ENCODE measurements around the gene PTPRD.
A peak's percentile ranks its signal among the peaks of the same experiment; 100 is the strongest.

Gene PTPRD

DNA sequence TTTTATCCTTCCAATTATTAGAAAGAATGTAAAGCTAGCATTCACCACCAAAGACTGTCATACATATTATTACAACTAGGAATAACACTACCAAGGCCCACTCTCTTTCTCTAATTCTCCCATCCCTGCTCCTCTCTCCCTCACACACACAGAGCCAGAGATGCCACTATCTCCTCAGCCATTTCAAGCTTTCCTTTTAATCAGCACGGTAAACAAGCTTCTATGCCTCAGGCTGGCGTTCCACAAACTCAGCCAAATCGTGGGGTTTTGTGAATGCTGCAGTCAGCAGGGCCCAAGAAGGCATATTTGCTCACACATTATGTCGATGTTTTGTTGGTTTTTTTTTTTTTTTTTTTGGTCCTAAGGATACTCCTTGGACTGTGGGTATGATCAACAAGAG, 1833.3 kb downstream of the PTPRD start (continued):
- 0 out of 2 replicates have a peak, but pooled peaks have one; percentile 23 for TF ChIP-seq ZBTB20 (tag by site-specific recombination; IDR thresholded peaks at IDR 0.05)
- no peak for TF ChIP-seq HOXD13 (CRISPR knock-in tag; IDR thresholded peaks at IDR 0.05; ENCODE audit: borderline replicate concordance)
- TF ChIP-seq, protein P1, sequence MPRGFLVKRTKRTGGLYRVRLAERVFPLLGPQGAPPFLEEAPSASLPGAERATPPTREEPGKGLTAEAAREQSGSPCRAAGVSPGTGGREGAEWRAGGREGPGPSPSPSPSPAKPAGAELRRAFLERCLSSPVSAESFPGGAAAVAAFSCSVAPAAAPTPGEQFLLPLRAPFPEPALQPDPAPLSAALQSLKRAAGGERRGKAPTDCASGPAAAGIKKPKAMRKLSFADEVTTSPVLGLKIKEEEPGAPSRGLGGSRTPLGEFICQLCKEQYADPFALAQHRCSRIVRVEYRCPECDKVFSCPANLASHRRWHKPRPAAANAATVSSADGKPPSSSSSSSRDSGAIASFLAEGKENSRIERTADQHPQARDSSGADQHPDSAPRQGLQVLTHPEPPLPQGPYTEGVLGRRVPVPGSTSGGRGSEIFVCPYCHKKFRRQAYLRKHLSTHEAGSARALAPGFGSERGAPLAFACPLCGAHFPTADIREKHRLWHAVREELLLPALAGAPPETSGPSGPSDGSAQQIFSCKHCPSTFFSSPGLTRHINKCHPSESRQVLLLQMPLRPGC (tag by site-specific recombination; IDR thresholded peaks at IDR 0.05), result no peak
- TF ChIP-seq ZBTB49 (tag by site-specific recombination; IDR thresholded peaks at IDR 0.05; ENCODE audit: low read depth), result no peak
- TF ChIP-seq ZNF132 (tag by site-specific recombination; IDR thresholded peaks at IDR 0.05; ENCODE audit: borderline replicate concordance), result no peak

GRCh38 chr9:8778356-8778755, 1834.4 kb downstream of the PTPRD start:
- CTCF ChIA-PET, result interaction anchor here (0.5 kb wide), 1 partner anchor 1166 kb away, joined by 4 read pairs; no protein-coding TSS in a partner anchor
- Histone ChIP-seq H3K4me3 (ENCODE audit: low read depth, low read length) (no peak overlapping the region), H3K9me3 (ENCODE audit: control insufficient read depth, insufficient read depth, low read depth, low read length) (no peaks in the 10 kb centered on the region), H3K4me1 (ENCODE audit: control insufficient read depth, insufficient read depth, low read length) (peaks cover 14% of the 10 kb centered on the region), H3K27ac (ENCODE audit: extremely low read depth, low read depth, low read length) (no peak overlapping the region), H3K36me3 (ENCODE audit: control insufficient read depth in 2 of 2, insufficient read depth in 1 of 2, low read length in 2 of 2) (no peaks in the 10 kb centered on the region)
- POLR2A ChIA-PET, result no interaction called here
- TF ChIP-seq KLF1 (tag by site-specific recombination; IDR thresholded peaks at IDR 0.05) (no peak), ZNF274 (IDR thresholded peaks at IDR 0.05; ENCODE audit: low read length) (no peak), ZNF274 (tag by site-specific recombination; IDR thresholded peaks at IDR 0.05; ENCODE audit: borderline replicate concordance) (no peak)

GRCh38 chr9:8772302-8772701, 1840.5 kb downstream of the PTPRD start:
- CTCF ChIA-PET, result interaction anchor here (0.6 kb wide), 1 partner anchor 732 kb away, joined by 3 read pairs; no protein-coding TSS in a partner anchor
- H3K9me3 ChIP-seq (ENCODE audit: control insufficient read depth, insufficient read depth, low read depth, low read length), result no peaks in the 10 kb centered on the region
- POLR2A ChIA-PET, result no interaction called here
- TF ChIP-seq ZNF174 (tag by site-specific recombination; IDR thresholded peaks at IDR 0.05), result no peak
- 0 out of 2 replicates have a peak, but pooled peaks have one; percentile 54 for TF ChIP-seq ZNF121 (tag by site-specific recombination; IDR thresholded peaks at IDR 0.05)
- H3K4me1 ChIP-seq (ENCODE audit: control insufficient read depth, insufficient read depth, low read length), result no peaks in the 10 kb centered on the region; the same call in 1 of the 2 replicates
- H3K36me3 ChIP-seq (ENCODE audit: control insufficient read depth in 2 of 2, insufficient read depth in 1 of 2, low read length in 2 of 2), result no peaks in the 10 kb centered on the region; a peak in 1 of 3 replicates
- no peak overlapping the region for H3K4me3 ChIP-seq (ENCODE audit: low read depth, low read length)
- no peak overlapping the region for H3K27ac ChIP-seq (ENCODE audit: extremely low read depth, low read depth, low read length)

- Histone ChIP-seq H3K4me1 (ENCODE audit: control insufficient read depth, insufficient read depth, low read length) (no peaks in the 10 kb centered on the region; the same call in 1 of the 2 replicates), H3K36me3 (ENCODE audit: control insufficient read depth in 2 of 2, insufficient read depth in 1 of 2, low read length in 2 of 2) (no peaks in the 10 kb centered on the region; a peak in 1 of 3 replicates), H3K9me3 (ENCODE audit: control insufficient read depth, insufficient read depth, low read depth, low read length) (no peaks in the 10 kb centered on the region), H3K4me3 (ENCODE audit: low read depth, low read length) (no peak overlapping the region), H3K27ac (ENCODE audit: extremely low read depth, low read depth, low read length) (no peak overlapping the region)
- no peak for TF ChIP-seq ZFP41 (tag by site-specific recombination; IDR thresholded peaks at IDR 0.05; ENCODE audit: borderline replicate concordance)
- TF ChIP-seq PRDM6 (tag by site-specific recombination; IDR thresholded peaks at IDR 0.05), result peak; percentile 51; the same call in 1 of the 2 replicates
- TF ChIP-seq ZNF707 (tag by site-specific recombination; IDR thresholded peaks at IDR 0.05), result no peak
- CTCF ChIA-PET, result interaction anchor here (1.5 kb wide), 1 partner anchor 127 kb away, joined by 3 read pairs; no protein-coding TSS in a partner anchor
- POLR2A ChIA-PET, result no interaction called here
These were observed 1843.6 kb downstream of the PTPRD start for GRCh38 chr9:8769153-8769552.
